ENCODE results near the gene SRRM3.

DNA sequence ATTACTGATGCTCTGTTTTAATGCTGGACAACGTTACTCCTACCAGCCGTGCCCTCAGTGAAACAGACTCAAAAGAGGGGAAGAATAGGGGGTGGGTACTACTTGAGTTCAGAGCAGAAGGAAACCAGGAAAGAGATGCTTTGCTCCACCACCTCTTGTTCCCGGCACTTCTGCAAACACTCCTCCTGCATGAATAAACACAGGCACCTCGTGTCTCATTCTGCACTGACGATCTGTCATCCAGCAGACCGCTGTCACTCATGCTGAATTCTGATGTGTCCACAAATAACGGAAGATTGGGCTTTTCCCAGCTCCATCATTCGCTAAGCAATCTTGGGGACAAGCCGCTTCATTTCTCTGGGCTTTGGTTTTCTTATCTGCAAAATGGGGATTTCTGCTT is 130.4 kb downstream of the SRRM3 start:
- TF ChIP-seq, protein P1, sequence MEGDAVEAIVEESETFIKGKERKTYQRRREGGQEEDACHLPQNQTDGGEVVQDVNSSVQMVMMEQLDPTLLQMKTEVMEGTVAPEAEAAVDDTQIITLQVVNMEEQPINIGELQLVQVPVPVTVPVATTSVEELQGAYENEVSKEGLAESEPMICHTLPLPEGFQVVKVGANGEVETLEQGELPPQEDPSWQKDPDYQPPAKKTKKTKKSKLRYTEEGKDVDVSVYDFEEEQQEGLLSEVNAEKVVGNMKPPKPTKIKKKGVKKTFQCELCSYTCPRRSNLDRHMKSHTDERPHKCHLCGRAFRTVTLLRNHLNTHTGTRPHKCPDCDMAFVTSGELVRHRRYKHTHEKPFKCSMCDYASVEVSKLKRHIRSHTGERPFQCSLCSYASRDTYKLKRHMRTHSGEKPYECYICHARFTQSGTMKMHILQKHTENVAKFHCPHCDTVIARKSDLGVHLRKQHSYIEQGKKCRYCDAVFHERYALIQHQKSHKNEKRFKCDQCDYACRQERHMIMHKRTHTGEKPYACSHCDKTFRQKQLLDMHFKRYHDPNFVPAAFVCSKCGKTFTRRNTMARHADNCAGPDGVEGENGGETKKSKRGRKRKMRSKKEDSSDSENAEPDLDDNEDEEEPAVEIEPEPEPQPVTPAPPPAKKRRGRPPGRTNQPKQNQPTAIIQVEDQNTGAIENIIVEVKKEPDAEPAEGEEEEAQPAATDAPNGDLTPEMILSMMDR (IDR thresholded peaks at IDR 0.05): no peak
- TF ChIP-seq EZH2 (IDR thresholded peaks at IDR 0.05): no peak
- TF ChIP-seq EZH2phosphoT487 (IDR thresholded peaks at IDR 0.05): no peak
